GM12873 (cell line): ENCODE results near the gene CMTM6.
A peak's percentile ranks its signal among the peaks of the same experiment; 100 is the strongest.

Source experiments
- CTCF ChIP-seq: IDR thresholded peaks from 2 replicates; pipeline ENCODE4 v1.5.1; 2012; ENCODE audit warnings: low read depth, mild to moderate bottlenecking, moderate library complexity, low read length, control low read depth; ENCODE audit not compliant: insufficient read depth; ENCODE audit errors: missing control alignments

CMTM6 gene

GRCh38 chr3:32502118-32502945 is at the start of gene CMTM6:
Gene CMTM6 (minus strand): TSS chr3:32502852. CDS start chr3:32502745, 107 bp downstream.
- TF ChIP-seq CTCF = peak; percentile 7

- TF ChIP-seq CTCF = no peak
Measured at GRCh38 chr3:32552013-32552412, 49.4 kb upstream of the CMTM6 start.

- TF ChIP-seq CTCF = no peak
Measured at GRCh38 chr3:32551496-32551895, 48.8 kb upstream of the CMTM6 start.

- TF ChIP-seq CTCF = no peak
Measured at GRCh38 chr3:32551087-32551486, 48.4 kb upstream of the CMTM6 start.

GRCh38 chr3:32545305-32545704 is 42.7 kb upstream of the CMTM6 start:
- TF ChIP-seq CTCF = no peak

- no peak for TF ChIP-seq CTCF
Measured at GRCh38 chr3:32544894-32545293, 42.2 kb upstream of the CMTM6 start.

- TF ChIP-seq CTCF = no peak
Measured at GRCh38 chr3:32542807-32543206, 40.2 kb upstream of the CMTM6 start.
